ENCODE data around the gene SEMA4D. TPM values are rescaled to one million over a fixed set of nuclear protein-coding genes. Genes with fewer than 3 reads are reported as not detected.
A peak's percentile ranks its signal among the peaks of the same experiment; 100 is the strongest.

SEMA4D gene
- total RNA-seq, 4 donors from 2014 or later, result 7.9 to 14.1 (median 10.6) TPM

- intact Hi-C loops (cut with DNase I), result loop anchor here (10.0 kb wide), 1 partner anchor 150 kb away; no protein-coding TSS in a partner anchor
- peaks cover 13 to 98% (median 56%) of the 10 kb centered on the region in 4 donors for H3K36me3 ChIP-seq
- H3K4me1 ChIP-seq, result no peaks in the 10 kb centered on the region
- no peak overlapping the region for H3K27ac ChIP-seq (replicated peaks in 1 of 4)
- no peak for DNase-seq (ENCODE audit: extremely low spot score)
- H3K4me3 ChIP-seq, result no peak overlapping the region
- TF ChIP-seq POLR2AphosphoS5 (IDR thresholded peaks at IDR 0.05) (no peak), EP300 (IDR thresholded peaks at IDR 0.05) (no peak)
- no peaks in the 10 kb centered on the region for H3K27me3 ChIP-seq
- 82% methylated on average over 10 of the region's 12 CpGs for WGBS
- no peaks in the 10 kb centered on the region for H3K9me3 ChIP-seq
Observed at GRCh38 chr9:89394412-89394811, 103.5 kb downstream of the SEMA4D start.

- no peaks in the 10 kb centered on the region for H3K27me3 ChIP-seq
- H3K4me3 ChIP-seq, result no peak overlapping the region
- no peak for TF ChIP-seq POLR2AphosphoS5 (IDR thresholded peaks at IDR 0.05)
- TF ChIP-seq EP300 (IDR thresholded peaks at IDR 0.05), result no peak
- TF ChIP-seq CTCF (IDR thresholded peaks at IDR 0.05), result no peak
- no peak for TF ChIP-seq POLR2A (IDR thresholded peaks at IDR 0.05; ENCODE audit: low read depth)
- intact Hi-C loops (cut with DNase I), result loop anchor here (10.0 kb wide), 1 partner anchor 153 kb away; no protein-coding TSS in a partner anchor
- H3K4me1 ChIP-seq, result peaks cover 0 to 13% (median 10%) of the 10 kb centered on the region in 4 donors
- no peak for DNase-seq (ENCODE audit: extremely low spot score)
- H3K9me3 ChIP-seq, result no peaks in the 10 kb centered on the region
- no peak overlapping the region for H3K27ac ChIP-seq (replicated peaks in 1 of 4)
- 95% methylated on average over 6 of the region's 6 CpGs for WGBS
- H3K36me3 ChIP-seq, result peaks cover 23 to 95% (median 61%) of the 10 kb centered on the region in 4 donors
Observed at GRCh38 chr9:89391585-89391984, 106.3 kb downstream of the SEMA4D start.

- peaks cover 0 to 13% (median 10%) of the 10 kb centered on the region in 4 donors for H3K4me1 ChIP-seq
- no peak overlapping the region for H3K4me3 ChIP-seq
- DNase-seq (ENCODE audit: extremely low spot score), result no peak
- H3K27ac ChIP-seq (replicated peaks in 1 of 4), result no peak overlapping the region
- WGBS, result 94% methylated on average over 4 of the region's 5 CpGs
- no peak for TF ChIP-seq EP300 (IDR thresholded peaks at IDR 0.05)
- TF ChIP-seq POLR2AphosphoS5 (IDR thresholded peaks at IDR 0.05), result no peak
- no peak for TF ChIP-seq POLR2A (IDR thresholded peaks at IDR 0.05; ENCODE audit: low read depth)
- no peak for TF ChIP-seq CTCF (IDR thresholded peaks at IDR 0.05)
- no peaks in the 10 kb centered on the region for H3K9me3 ChIP-seq
- peaks cover 23 to 95% (median 66%) of the 10 kb centered on the region in 4 donors for H3K36me3 ChIP-seq
- intact Hi-C loops (cut with DNase I), result loop anchor here (10.0 kb wide), 1 partner anchor 154 kb away; no protein-coding TSS in a partner anchor
- H3K27me3 ChIP-seq, result no peaks in the 10 kb centered on the region
Observed at GRCh38 chr9:89390578-89391116, 107.3 kb downstream of the SEMA4D start.

- Histone ChIP-seq H3K4me1 (peaks cover 0 to 13% (median 10%) of the 10 kb centered on the region in 4 donors), H3K9me3 (no peaks in the 10 kb centered on the region), H3K36me3 (peaks cover 23 to 97% (median 72%) of the 10 kb centered on the region in 4 donors), H3K27ac (replicated peaks in 1 of 4) (no peak overlapping the region), H3K4me3 (no peak overlapping the region), H3K27me3 (no peaks in the 10 kb centered on the region)
- 89% methylated on average over 10 of the region's 10 CpGs for WGBS
- DNase-seq (ENCODE audit: extremely low spot score), result no peak
- TF ChIP-seq CTCF (IDR thresholded peaks at IDR 0.05), result no peak
- no peak for TF ChIP-seq POLR2AphosphoS5 (IDR thresholded peaks at IDR 0.05)
- TF ChIP-seq EP300 (IDR thresholded peaks at IDR 0.05), result no peak
- TF ChIP-seq POLR2A (IDR thresholded peaks at IDR 0.05; ENCODE audit: low read depth), result no peak
- intact Hi-C loops (cut with DNase I), result loop anchor here (10.0 kb wide), 1 partner anchor 155 kb away; no protein-coding TSS in a partner anchor
Observed at GRCh38 chr9:89390068-89390555, 107.8 kb downstream of the SEMA4D start.

GRCh38 chr9:89388868-89389177 lies 109.1 kb downstream of the SEMA4D start:
- H3K9me3 ChIP-seq, result no peaks in the 10 kb centered on the region
- peaks cover 0 to 13% (median 10%) of the 10 kb centered on the region in 4 donors for H3K4me1 ChIP-seq
- DNase-seq (ENCODE audit: extremely low spot score), result no peak
- H3K36me3 ChIP-seq, result peaks cover 21 to 98% (median 73%) of the 10 kb centered on the region in 4 donors
- WGBS, result 90% methylated on average over 10 of the region's 12 CpGs
- no peak overlapping the region for H3K4me3 ChIP-seq
- TF ChIP-seq CTCF (IDR thresholded peaks at IDR 0.05) (no peak), POLR2A (IDR thresholded peaks at IDR 0.05; ENCODE audit: low read depth) (no peak), EP300 (IDR thresholded peaks at IDR 0.05) (no peak)
- intact Hi-C loops (cut with DNase I), result no loop called here
- H3K27ac ChIP-seq (replicated peaks in 1 of 4), result peak overlapping the region in 3 of 4 donors; percentile 32 to 63 (median 60)
- H3K27me3 ChIP-seq, result no peaks in the 10 kb centered on the region
